HCT116 (cell line): ENCODE data around the gene AATF. TPM values are rescaled to one million over a fixed set of nuclear protein-coding genes. Genes with fewer than 3 reads are reported as not detected.

Experiments
- ATAC-seq: fragments of 200-7000 bp; cut with Tn5 transposase; 2 replicates; pipeline ENCODE4 v1.9.1; 2020; ENCODE audit warnings: mild to moderate bottlenecking, moderate library complexity
- BruUV-seq: library from RNA; stranded (reverse); fragments of 400-500 nt; replicated peaks from 2 replicates; lab custom pipeline; 2021; lab: Mats Ljungman, UMichigan
- CTCF ChIA-PET: fragments of 300-600 bp; sonication (Branson Sonifier 250); formaldehyde crosslinking; loops from one replicate; lab custom pipeline; 2021; ENCODE audit warnings: antibody characterized with exemption; lab: Charles Lee
- POLR2A ChIA-PET: fragments of 300-600, 350-600 bp; sonication (Branson Sonifier 250); formaldehyde crosslinking; loops from one replicate; lab custom pipeline; 2021; ENCODE audit warnings: antibody characterized with exemption; lab: Charles Lee
- RAD21 ChIA-PET, 2 experiments: fragments of 300-600 bp; sonication (Branson Sonifier 250); formaldehyde crosslinking; loops; one replicate each; lab custom pipeline; 2023; ENCODE audit warnings: low total read pairs in 2 of 2; ENCODE audit not compliant: uncharacterized antibody in 2 of 2, unreplicated experiment in 2 of 2, low non-redundant PET in 1 of 2; lab: Charles Lee
- DNase-seq: peaks from one replicate; pipeline ENCODE4 v3.0.0-alpha.2; 2010; ENCODE audit warnings: low read depth, low spot score
- H2AFZ ChIP-seq: fragments of 200-600 bp; shearing (Covaris generic), sonication (generic); 2 replicates; pipeline ENCODE4 v1.6.1; 2017; ENCODE audit warnings: low read depth, mixed run types, mixed read lengths, antibody characterized with exemption, low read length; ENCODE audit not compliant: poor library complexity, severe bottlenecking
- H3K27ac ChIP-seq: 2 replicates; pipeline ENCODE4 v1.5.1; 2012; ENCODE audit warnings: low read depth, low read length
- H3K27me3 ChIP-seq: fragments of 200-600 bp; sonication (generic); 2 replicates; pipeline ENCODE4 v1.6.1; 2016; ENCODE audit warnings: mixed run types, low read length, mixed read lengths; ENCODE audit not compliant: insufficient read depth
- H3K36me3 ChIP-seq, 2 experiments: fragments of 200-500 bp in 1 of 2; fragments of 200-600 bp in 1 of 2; sonication (Bioruptor generic) in 1 of 2; sonication (generic) in 1 of 2; 2 replicates each; pipeline versions ENCODE4 v1.5.1 to v1.6.1; 2014 to 2016; ENCODE audit warnings: low read length in 2 of 2, inconsistent platforms in 1 of 2, mixed read lengths in 1 of 2, mixed run types in 1 of 2; ENCODE audit not compliant: insufficient read depth in 2 of 2, control insufficient read depth in 1 of 2
- H3K4me1 ChIP-seq, 2 experiments: fragments of 200-600 bp in 1 of 2; sonication (generic) in 1 of 2; 2 replicates each; pipeline versions ENCODE4 v1.5.1 to v1.6.1; 2012 to 2017; ENCODE audit warnings: low read length in 2 of 2, inconsistent platforms in 1 of 2, mild to moderate bottlenecking in 1 of 2, mixed read lengths in 1 of 2, mixed run types in 1 of 2, moderate library complexity in 1 of 2; ENCODE audit not compliant: insufficient read depth in 2 of 2, control insufficient read depth in 1 of 2
- H3K4me2 ChIP-seq: fragments of 200-600 bp; sonication (generic); 2 replicates; pipeline ENCODE4 v1.6.1; 2017; ENCODE audit warnings: mixed run types, low read length, mixed read lengths
- H3K4me3 ChIP-seq, 2 experiments: fragments of 200-600 bp in 1 of 2; sonication (generic) in 1 of 2; replicated peaks in 1 of 2; 2 replicates each; pipeline ENCODE4 v1.5.1; 2011 to 2016; ENCODE audit warnings: low read length in 2 of 2, control low read depth in 1 of 2, low read depth in 1 of 2, mild to moderate bottlenecking in 1 of 2, mixed read lengths in 1 of 2, mixed run types in 1 of 2
- H3K79me2 ChIP-seq: fragments of 200-600 bp; sonication (generic); 2 replicates; pipeline ENCODE4 v1.6.1; 2017; ENCODE audit warnings: mild to moderate bottlenecking, mixed run types, low read length, moderate library complexity, mixed read lengths; ENCODE audit not compliant: insufficient read depth
- H3K9ac ChIP-seq: fragments of 200-600 bp; sonication (generic); 2 replicates; pipeline ENCODE4 v1.6.1; 2016; ENCODE audit warnings: low read length, mixed read lengths
- H3K9me2 ChIP-seq: fragments of 200-600 bp; sonication (generic), shearing (Covaris generic); 2 replicates; pipeline ENCODE4 v1.6.1; 2017; ENCODE audit warnings: mixed run types, mild to moderate bottlenecking, moderate library complexity; ENCODE audit not compliant: insufficient read depth
- H3K9me3 ChIP-seq, 2 experiments: fragments of 200-500 bp in 1 of 2; fragments of 200-600 bp in 1 of 2; sonication (Bioruptor generic) in 1 of 2; sonication (generic) in 1 of 2; 2 replicates each; pipeline ENCODE4 v1.6.1; 2014 to 2017; ENCODE audit warnings: low read length in 2 of 2, mixed read lengths in 2 of 2, inconsistent platforms in 1 of 2, low read depth in 1 of 2, mild to moderate bottlenecking in 1 of 2, mixed run types in 1 of 2, moderate library complexity in 1 of 2; ENCODE audit not compliant: control insufficient read depth in 1 of 2, insufficient read depth in 1 of 2
- H4K20me1 ChIP-seq: fragments of 200-600 bp; sonication (generic), shearing (Covaris generic); 2 replicates; pipeline ENCODE4 v1.6.1; 2017; ENCODE audit warnings: mixed run types, mild to moderate bottlenecking, moderate library complexity; ENCODE audit not compliant: insufficient read depth
- CBX3 ChIP-seq: IDR thresholded peaks from 2 replicates; pipeline ENCODE4 v1.6.1; 2012; ENCODE audit warnings: low read depth
- CEBPB ChIP-seq: IDR thresholded peaks from 2 replicates; pipeline ENCODE4 v1.6.1; 2012; ENCODE audit warnings: low read depth
- RAD21 ChIP-seq: IDR thresholded peaks from 2 replicates; pipeline ENCODE4 v1.6.1; 2012; ENCODE audit warnings: low read depth, mild to moderate bottlenecking
- TCF7L2 ChIP-seq: IDR thresholded peaks from 2 replicates; pipeline ENCODE4 v1.7.0; 2011; ENCODE audit warnings: borderline replicate concordance, inconsistent platforms; ENCODE audit not compliant: insufficient read depth, insufficient read length; ENCODE audit errors: extremely low read depth
- ZFX ChIP-seq: fragments of 450-650 bp; IDR thresholded peaks from 2 replicates; pipeline ENCODE4 v1.6.1; 2017
- intact Hi-C: fragments of 100-400 bp; cut with micrococcal nuclease; formaldehyde crosslinking; loops from 2 replicates; pipeline ENCODE4 v1.10.0; 2022
- total RNA-seq: library from RNA; stranded (reverse); gene quantifications from one replicate; pipeline ENCODE4 v1.2.1, GENCODE V29; 2021; ENCODE audit not compliant: unreplicated experiment

AATF gene
- total RNA-seq, 1 experiment from 2014 or later, result 105 TPM

DNA sequence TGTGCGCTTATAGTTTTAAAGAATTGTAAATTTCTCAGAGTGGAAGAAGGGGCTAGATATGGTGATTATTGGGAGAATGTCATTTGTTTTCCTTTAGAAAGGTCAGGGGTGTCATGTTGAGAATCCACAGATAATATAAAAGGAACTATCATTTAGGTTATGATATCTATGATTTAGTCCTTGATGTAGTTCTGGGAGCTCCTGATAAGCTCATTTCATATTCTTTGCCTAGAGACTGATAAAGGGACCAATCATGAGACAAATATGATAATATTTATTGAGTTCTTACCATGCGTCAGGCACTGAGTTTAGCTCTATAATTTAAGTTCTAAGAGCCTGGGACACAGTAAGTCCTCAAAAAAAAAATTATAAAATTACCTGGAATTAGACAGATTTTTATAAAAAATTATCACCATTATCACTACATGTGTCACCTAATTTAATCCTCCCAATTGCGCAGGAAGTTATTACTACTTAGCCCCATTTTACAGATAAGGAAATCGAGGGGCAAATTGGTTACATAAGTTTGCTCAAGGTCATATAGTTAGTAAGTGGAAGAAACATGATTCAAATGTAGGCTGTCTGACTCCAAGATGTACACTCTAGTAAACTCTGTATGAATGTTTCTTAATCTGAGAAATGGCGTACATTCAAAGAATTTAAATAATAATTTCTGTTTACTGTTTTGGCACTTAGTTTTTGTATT is 2.5 kb downstream of the AATF start:
- Histone ChIP-seq H3K27me3 (no peaks in the 10 kb centered on the region), H3K36me3 (peaks cover 49 to 57% of the 10 kb centered on the region in 2 experiments), H3K9me2 (no peaks in the 10 kb centered on the region), H3K27ac (no peak overlapping the region), H3K79me2 (peaks cover 74% of the 10 kb centered on the region), H3K9me3 (no peaks in the 10 kb centered on the region), H3K4me3 (no peak overlapping the region), H3K4me2 (no peak overlapping the region), H4K20me1 (no peaks in the 10 kb centered on the region), H3K4me1 (peaks cover 3 to 22% of the 10 kb centered on the region in 2 experiments; a peak in 3 of 4 replicates), H3K9ac (no peak overlapping the region), H2AFZ (no peak overlapping the region)
- POLR2A ChIA-PET, result no interaction called here
- TF ChIP-seq CBX3, result no peak
- DNase-seq (no peak), ATAC-seq (no peak)
- CTCF ChIA-PET, result no interaction called here
- no TSS peak for BruUV-seq
- RAD21 ChIA-PET, result no interaction called here
- intact Hi-C loops, result no loop called here

DNA sequence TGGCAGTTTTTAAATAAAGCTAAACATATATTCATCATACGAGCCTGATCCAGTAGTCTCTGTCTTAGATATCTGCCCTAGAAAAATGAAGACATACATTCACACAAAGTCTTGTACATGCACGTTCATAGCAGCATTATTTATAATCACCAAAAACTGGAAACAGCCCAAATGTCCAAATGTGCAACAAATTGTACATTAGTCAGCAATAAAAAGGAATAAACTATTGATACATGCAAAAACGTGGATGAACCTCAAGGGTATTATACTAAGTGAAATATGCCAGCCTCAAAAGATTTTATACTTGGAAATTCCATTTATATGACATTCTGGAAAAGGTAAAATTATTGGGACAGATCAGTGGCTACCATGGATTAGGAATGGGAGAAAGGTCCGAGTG is 22.8 kb downstream of the AATF start:
- Histone ChIP-seq H3K4me3 (no peak overlapping the region), H3K9me2 (no peaks in the 10 kb centered on the region), H3K27me3 (no peaks in the 10 kb centered on the region), H3K4me2 (no peak overlapping the region), H3K27ac (no peak overlapping the region), H3K9me3 (no peaks in the 10 kb centered on the region)
- ChIA-PET CTCF (no interaction called here), POLR2A (interaction anchor here (1.7 kb wide), 1 partner anchor 50 kb away, joined by 3 read pairs; no protein-coding TSS in a partner anchor), RAD21 (no interaction called here)
- BruUV-seq, result no TSS peak
- intact Hi-C loops, result no loop called here
- no peak for TF ChIP-seq TCF7L2
- no peak for TF ChIP-seq CEBPB
- no peak for TF ChIP-seq RAD21
- TF ChIP-seq ZFX, result no peak
- TF ChIP-seq, all 23 proteins: peak for 0
- no peaks in the 10 kb centered on the region for H3K4me1 ChIP-seq
- H3K79me2 ChIP-seq, result peaks cover 100% of the 10 kb centered on the region
- no peak overlapping the region for H2AFZ ChIP-seq
- DNase-seq, result no peak
- H3K36me3 ChIP-seq, result peaks cover 13 to 14% of the 10 kb centered on the region in 2 experiments
- peaks cover 56% of the 10 kb centered on the region for H4K20me1 ChIP-seq
- H3K9ac ChIP-seq, result no peak overlapping the region
- no peak for ATAC-seq
